Measurements from ENCODE around the gene ECSIT. TPM values are rescaled to one million over a fixed set of nuclear protein-coding genes. Genes with fewer than 3 reads are reported as not detected.
"Not testable (repeated sequence)": the region's sequence is repeated elsewhere in the genome, so short reads cannot be mapped to it uniquely, and the experiment has no call there.

Gene ECSIT
- total and polyA plus RNA-seq, 2 experiments from 2014 or later, result 17.1 to 28.0 TPM

DNA sequence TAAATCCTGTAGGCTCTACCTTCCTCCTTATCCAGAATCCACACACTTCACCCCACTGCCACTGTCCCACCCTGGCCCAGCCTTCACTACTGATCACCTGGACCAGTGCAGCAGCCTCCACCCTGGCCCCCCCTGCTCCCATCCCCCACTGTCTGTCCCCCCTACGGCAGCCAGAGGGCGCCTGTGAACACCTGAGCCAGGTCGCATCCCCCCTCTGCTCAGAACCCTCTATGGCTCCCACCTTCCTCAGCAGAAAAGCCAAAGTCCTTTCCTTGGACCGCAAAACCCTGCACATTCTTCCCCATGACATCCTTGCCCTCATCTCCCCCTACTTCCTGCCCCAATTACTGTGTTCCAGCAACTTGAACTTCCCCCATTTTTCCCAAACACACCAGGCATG lies 68.7 kb downstream of the ECSIT start:
- no peak overlapping the region for H2AFZ ChIP-seq
- H3K27me3 ChIP-seq (replicated peaks; ENCODE audit: insufficient read depth), result no peaks in the 10 kb centered on the region
- H3K9me3 ChIP-seq (ENCODE audit: low read depth), result no peaks in the 10 kb centered on the region
- H3K9me2 ChIP-seq (ENCODE audit: insufficient read depth), result no peaks in the 10 kb centered on the region
- no peak overlapping the region for H3K4me2 ChIP-seq (ENCODE audit: unreplicated experiment)
- no peaks in the 10 kb centered on the region for H3F3A ChIP-seq (ENCODE audit: insufficient read depth)
- no peaks in the 10 kb centered on the region for H4K20me1 ChIP-seq (ENCODE audit: insufficient read depth)
- no peaks in the 10 kb centered on the region for H3K36me3 ChIP-seq (ENCODE audit: low read depth)
- no peaks in the 10 kb centered on the region for H3K4me1 ChIP-seq (ENCODE audit: insufficient read depth)
- in situ Hi-C loops (cut with MboI), result loop anchor here (25.0 kb wide), 1 partner anchor 173 kb away; the partner anchor contains the start of gene TSPAN16
- no peak overlapping the region for H3K9ac ChIP-seq
- no peak for TF ChIP-seq EZH2 (IDR thresholded peaks at IDR 0.05; ENCODE audit: insufficient read depth, poor library complexity, severe bottlenecking)
- no peak for TF ChIP-seq EZH2phosphoT487 (IDR thresholded peaks at IDR 0.05; ENCODE audit: insufficient read depth, low read depth)
- H3K4me3 ChIP-seq, result no peak overlapping the region
- H3K79me2 ChIP-seq (ENCODE audit: insufficient read depth), result no peaks in the 10 kb centered on the region
- DNase-seq, result no peak
- no peak overlapping the region for H3K27ac ChIP-seq
- 30 to 32% methylated on average over 3 to 4 of the region's 4 CpGs for WGBS, 2 experiments (ENCODE audit: low coverage in 1 of 2, low lambda C conversion rate in 2 of 2, missing lambda C conversion rate in 2 of 2)

DNA sequence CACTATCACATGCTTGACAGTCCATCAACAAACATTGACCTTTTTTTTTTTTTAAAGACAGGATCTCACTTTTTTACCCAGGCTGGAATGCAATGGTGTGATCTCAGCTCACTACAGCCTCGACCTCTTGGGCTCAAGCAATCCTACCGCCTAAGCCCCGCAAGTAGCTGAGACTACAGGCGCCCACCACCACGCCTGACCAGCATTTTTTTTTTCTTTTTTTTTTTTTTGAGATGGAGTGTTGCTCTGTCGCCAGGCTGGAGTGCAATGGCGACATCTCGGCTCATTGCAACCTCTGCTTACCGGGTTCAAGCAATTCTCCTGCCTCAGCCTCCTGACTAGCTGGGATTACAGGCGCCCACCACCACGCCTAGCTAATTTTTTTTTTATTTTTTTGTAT lies 70.0 kb downstream of the ECSIT start:
- not testable (repeated sequence) for H3K9me3 ChIP-seq (ENCODE audit: low read depth); H3K27me3 ChIP-seq (replicated peaks; ENCODE audit: insufficient read depth); H3K36me3 ChIP-seq (ENCODE audit: low read depth); H3K9ac ChIP-seq; H2AFZ ChIP-seq; H3K27ac ChIP-seq; H3K4me3 ChIP-seq; H3F3A ChIP-seq (ENCODE audit: insufficient read depth); H3K4me1 ChIP-seq (ENCODE audit: insufficient read depth); H3K9me2 ChIP-seq (ENCODE audit: insufficient read depth); H4K20me1 ChIP-seq (ENCODE audit: insufficient read depth); H3K4me2 ChIP-seq (ENCODE audit: unreplicated experiment); DNase-seq; H3K79me2 ChIP-seq (ENCODE audit: insufficient read depth)
- WGBS, 2 experiments (ENCODE audit: low coverage in 1 of 2, low lambda C conversion rate in 2 of 2, missing lambda C conversion rate in 2 of 2), result 78 to 79% methylated on average over 10 to 11 of the region's 11 CpGs
- in situ Hi-C loops (cut with MboI), result loop anchor here (25.0 kb wide), 1 partner anchor 172 kb away; the partner anchor contains the start of gene TSPAN16

DNA sequence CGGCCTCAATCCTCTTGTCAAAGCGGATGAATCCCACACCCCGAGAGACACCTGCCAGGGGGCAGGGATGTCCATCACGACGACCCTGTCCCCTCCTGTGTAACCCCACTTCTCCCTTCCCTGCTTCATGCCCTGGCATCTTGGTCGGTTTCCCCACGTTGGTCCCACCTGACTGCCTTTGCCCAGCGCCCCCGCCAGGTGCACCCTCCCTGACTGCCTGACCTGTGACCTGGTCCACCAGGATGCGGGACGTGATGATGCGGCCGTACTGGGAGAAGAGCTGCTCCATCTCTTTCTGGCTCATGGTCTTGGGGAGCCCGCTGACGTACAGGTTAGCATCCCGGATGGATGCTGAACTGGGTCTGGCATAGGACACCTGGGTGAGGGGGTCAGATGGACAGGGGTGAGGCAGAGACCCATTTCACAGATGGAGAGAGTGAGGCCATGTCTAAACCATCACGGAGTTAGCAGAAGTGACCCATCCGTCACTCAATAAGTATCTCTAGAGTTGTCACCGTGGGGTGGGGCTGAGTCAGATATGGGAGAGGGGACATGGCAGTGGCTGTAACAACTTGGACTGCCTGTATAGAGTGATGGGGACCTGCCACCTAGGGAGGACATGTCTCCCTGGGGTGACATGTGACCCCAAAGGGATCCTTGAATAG lies 70.6 kb downstream of the ECSIT start:
- no peaks in the 10 kb centered on the region for H3K4me1 ChIP-seq (ENCODE audit: insufficient read depth)
- H3F3A ChIP-seq (ENCODE audit: insufficient read depth), result no peaks in the 10 kb centered on the region
- DNase-seq, result no peak
- no peak overlapping the region for H3K4me3 ChIP-seq
- no peaks in the 10 kb centered on the region for H4K20me1 ChIP-seq (ENCODE audit: insufficient read depth)
- TF ChIP-seq EZH2 (IDR thresholded peaks at IDR 0.05; ENCODE audit: insufficient read depth, poor library complexity, severe bottlenecking), result no peak
- no peak for TF ChIP-seq EZH2phosphoT487 (IDR thresholded peaks at IDR 0.05; ENCODE audit: insufficient read depth, low read depth)
- 80 to 82% methylated on average over 17 to 19 of the region's 19 CpGs for WGBS, 2 experiments (ENCODE audit: low coverage in 1 of 2, low lambda C conversion rate in 2 of 2, missing lambda C conversion rate in 2 of 2)
- H3K27ac ChIP-seq, result no peak overlapping the region
- H3K9me3 ChIP-seq (ENCODE audit: low read depth), result no peaks in the 10 kb centered on the region
- H3K9ac ChIP-seq, result no peak overlapping the region
- no peaks in the 10 kb centered on the region for H3K27me3 ChIP-seq (replicated peaks; ENCODE audit: insufficient read depth)
- H3K36me3 ChIP-seq (ENCODE audit: low read depth), result no peaks in the 10 kb centered on the region
- H3K79me2 ChIP-seq (ENCODE audit: insufficient read depth), result no peaks in the 10 kb centered on the region
- H2AFZ ChIP-seq, result no peak overlapping the region
- in situ Hi-C loops (cut with MboI), result loop anchor here (25.0 kb wide), 1 partner anchor 171 kb away; the partner anchor contains the start of gene TSPAN16
- H3K4me2 ChIP-seq (ENCODE audit: unreplicated experiment), result no peak overlapping the region
- no peaks in the 10 kb centered on the region for H3K9me2 ChIP-seq (ENCODE audit: insufficient read depth)

DNA sequence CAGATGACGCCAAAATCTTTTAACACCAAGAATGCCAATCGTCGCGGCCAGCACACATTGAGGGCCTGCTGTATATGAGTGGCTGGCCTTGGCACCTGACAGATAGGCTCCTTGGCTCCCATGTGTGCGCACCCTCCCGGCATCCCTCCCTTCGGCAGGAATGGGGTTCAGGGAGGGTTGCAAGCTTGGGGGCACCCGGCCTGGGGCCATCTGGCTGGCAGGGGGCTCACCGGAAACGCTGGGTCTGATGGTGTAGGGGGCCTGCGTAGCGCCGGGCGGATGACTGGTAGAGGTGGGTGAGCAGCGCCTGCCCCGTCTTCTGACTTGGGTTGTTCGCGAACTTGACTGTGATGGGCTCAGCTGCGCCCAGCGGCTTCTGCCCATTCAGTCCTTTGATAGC lies 71.1 kb downstream of the ECSIT start:
- H3K9me2 ChIP-seq (ENCODE audit: insufficient read depth), result no peaks in the 10 kb centered on the region
- no peak for DNase-seq
- in situ Hi-C loops (cut with MboI), result loop anchor here (25.0 kb wide), 1 partner anchor 171 kb away; the partner anchor contains the start of gene TSPAN16
- H3K9ac ChIP-seq, result no peak overlapping the region
- WGBS, 2 experiments (ENCODE audit: low coverage in 1 of 2, low lambda C conversion rate in 2 of 2, missing lambda C conversion rate in 2 of 2), result 79% methylated on average over 18 to 20 of the region's 20 CpGs
- H3K9me3 ChIP-seq (ENCODE audit: low read depth), result no peaks in the 10 kb centered on the region
- no peaks in the 10 kb centered on the region for H3K36me3 ChIP-seq (ENCODE audit: low read depth)
- H3K79me2 ChIP-seq (ENCODE audit: insufficient read depth), result no peaks in the 10 kb centered on the region
- H2AFZ ChIP-seq, result no peak overlapping the region
- TF ChIP-seq EZH2phosphoT487 (IDR thresholded peaks at IDR 0.05; ENCODE audit: insufficient read depth, low read depth) (no peak), EZH2 (IDR thresholded peaks at IDR 0.05; ENCODE audit: insufficient read depth, poor library complexity, severe bottlenecking) (no peak)
- no peak overlapping the region for H3K27ac ChIP-seq
- H3K4me2 ChIP-seq (ENCODE audit: unreplicated experiment), result no peak overlapping the region
- H3F3A ChIP-seq (ENCODE audit: insufficient read depth), result no peaks in the 10 kb centered on the region
- no peaks in the 10 kb centered on the region for H3K27me3 ChIP-seq (replicated peaks; ENCODE audit: insufficient read depth)
- H4K20me1 ChIP-seq (ENCODE audit: insufficient read depth), result no peaks in the 10 kb centered on the region
- no peaks in the 10 kb centered on the region for H3K4me1 ChIP-seq (ENCODE audit: insufficient read depth)
- H3K4me3 ChIP-seq, result no peak overlapping the region
